HG02981 (cell line): ENCODE data around the gene CNDP1.

ENCODE experiments used
- ATAC-seq: cut with Tn5 transposase; IDR thresholded peaks from one replicate; pipeline ENCODE4 v1.9.1; 2021; ENCODE audit warnings: mild to moderate bottlenecking, moderate library complexity; ENCODE audit not compliant: unreplicated experiment

The CNDP1 gene

DNA sequence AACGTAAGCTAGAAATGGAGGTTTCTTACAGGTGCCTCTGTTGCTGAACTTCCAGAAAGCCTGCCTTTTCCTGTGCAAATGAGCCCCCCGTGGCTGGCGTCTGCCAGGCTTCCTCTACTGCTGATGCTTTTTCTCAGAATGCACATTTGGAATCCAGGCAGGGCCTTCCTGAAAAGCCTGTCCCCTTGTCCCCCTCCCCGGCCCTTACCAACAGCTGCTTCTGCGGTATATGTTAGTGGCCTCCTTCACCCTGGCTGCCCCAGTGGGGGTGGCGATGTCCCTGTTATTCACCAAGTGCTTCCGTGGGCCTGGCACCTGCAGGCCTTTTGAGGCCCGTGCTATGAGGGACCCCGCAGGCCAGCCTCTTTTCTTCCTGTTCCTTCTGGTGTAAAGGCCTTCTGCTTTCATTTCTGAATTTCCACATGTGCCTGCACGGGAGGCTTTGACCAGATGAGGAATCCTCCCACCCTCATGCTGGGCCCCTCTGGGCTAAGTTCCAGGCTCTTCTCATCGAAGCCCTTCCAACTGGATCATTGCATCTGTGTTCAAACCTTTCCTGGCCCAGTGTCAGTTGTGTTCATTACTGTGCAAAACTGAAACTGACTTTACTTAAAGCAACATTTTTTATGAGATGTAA is 27.7 kb upstream of the CNDP1 start:
- no peak for ATAC-seq

GRCh38 chr18:74507097-74507881 is 27.0 kb upstream of the CNDP1 start:
- no peak for ATAC-seq

- ATAC-seq, result no peak
These were observed 26.4 kb upstream of the CNDP1 start for GRCh38 chr18:74507927-74508326.

DNA sequence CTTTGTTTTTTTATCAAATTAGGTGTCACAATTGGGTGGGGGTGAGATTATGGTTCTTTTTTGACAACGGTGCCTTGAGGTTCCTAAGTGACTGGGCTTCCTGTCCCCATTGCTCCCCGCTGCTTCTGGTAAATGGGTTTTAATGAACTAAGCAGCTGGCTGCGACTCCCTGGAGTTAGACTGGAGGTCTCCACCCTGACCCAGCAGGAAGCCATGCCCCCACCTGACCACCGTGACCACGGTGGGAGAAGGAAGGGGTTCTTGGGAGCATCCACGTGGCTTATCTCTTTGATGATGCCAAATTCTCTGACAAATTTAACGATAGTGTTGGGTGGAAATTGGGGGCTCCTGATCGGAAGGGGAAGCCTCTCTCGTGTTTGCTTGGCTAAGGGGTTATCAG is 25.9 kb upstream of the CNDP1 start:
- no peak for ATAC-seq

- ATAC-seq, result no peak
These were observed 25.5 kb upstream of the CNDP1 start for GRCh38 chr18:74508821-74509225.

- ATAC-seq, result no peak
These were observed 24.2 kb upstream of the CNDP1 start for GRCh38 chr18:74509856-74510769.

DNA sequence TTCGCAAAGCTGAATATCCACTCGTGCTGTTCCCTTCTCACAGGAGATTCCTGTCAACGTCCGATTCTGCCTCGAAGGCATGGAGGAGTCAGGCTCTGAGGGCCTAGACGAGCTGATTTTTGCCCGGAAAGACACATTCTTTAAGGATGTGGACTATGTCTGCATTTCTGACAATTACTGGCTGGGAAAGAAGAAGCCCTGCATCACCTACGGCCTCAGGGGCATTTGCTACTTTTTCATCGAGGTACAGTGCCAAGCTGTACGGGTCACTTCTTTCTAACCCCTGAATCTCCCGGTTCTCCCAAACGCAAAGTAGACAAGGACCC is 23.6 kb upstream of the CNDP1 start:
- no peak for ATAC-seq

- ATAC-seq, result no peak
These were observed 22.5 kb upstream of the CNDP1 start for GRCh38 chr18:74511823-74512222.

- no peak for ATAC-seq
These were observed 21.8 kb upstream of the CNDP1 start for GRCh38 chr18:74512321-74513053.

DNA sequence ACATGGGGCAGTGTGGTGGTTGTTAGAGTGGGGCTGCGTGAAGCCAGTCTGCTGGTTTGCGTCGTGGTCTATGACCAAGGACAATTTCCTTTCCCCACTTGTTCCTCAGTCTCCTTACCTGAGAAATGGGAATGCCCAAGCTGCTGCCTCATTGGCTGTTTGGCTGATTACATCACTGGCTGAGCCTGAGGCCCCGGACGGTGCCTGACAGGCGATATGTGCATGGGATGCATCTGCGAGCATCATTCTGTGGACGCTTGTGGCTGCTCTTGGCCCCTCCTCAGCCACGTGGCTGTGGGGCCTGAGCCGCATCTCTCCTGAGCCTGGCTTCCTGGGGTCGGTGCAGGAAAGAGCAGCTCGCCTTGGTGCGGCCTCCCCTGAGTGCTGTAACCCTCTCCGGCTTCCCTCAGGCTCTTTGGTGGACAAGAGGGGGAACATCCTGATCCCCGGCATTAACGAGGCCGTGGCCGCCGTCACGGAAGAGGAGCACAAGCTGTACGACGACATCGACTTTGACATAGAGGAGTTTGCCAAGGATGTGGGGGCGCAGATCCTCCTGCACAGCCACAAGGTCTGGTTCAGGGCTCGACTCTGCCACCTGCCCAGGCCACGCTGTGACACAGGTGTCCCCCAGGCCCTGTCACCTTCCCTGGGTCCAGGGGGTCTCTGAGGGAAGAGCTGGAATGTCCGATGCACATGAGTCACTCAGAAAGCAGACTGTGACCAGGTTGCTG is 21.0 kb upstream of the CNDP1 start:
- no peak for ATAC-seq

GRCh38 chr18:74513883-74514205 is 20.5 kb upstream of the CNDP1 start:
- no peak for ATAC-seq

GRCh38 chr18:74514860-74515495 is 19.3 kb upstream of the CNDP1 start:
- ATAC-seq, result no peak

GRCh38 chr18:74515620-74516231 is 18.6 kb upstream of the CNDP1 start:
- ATAC-seq, result no peak

DNA sequence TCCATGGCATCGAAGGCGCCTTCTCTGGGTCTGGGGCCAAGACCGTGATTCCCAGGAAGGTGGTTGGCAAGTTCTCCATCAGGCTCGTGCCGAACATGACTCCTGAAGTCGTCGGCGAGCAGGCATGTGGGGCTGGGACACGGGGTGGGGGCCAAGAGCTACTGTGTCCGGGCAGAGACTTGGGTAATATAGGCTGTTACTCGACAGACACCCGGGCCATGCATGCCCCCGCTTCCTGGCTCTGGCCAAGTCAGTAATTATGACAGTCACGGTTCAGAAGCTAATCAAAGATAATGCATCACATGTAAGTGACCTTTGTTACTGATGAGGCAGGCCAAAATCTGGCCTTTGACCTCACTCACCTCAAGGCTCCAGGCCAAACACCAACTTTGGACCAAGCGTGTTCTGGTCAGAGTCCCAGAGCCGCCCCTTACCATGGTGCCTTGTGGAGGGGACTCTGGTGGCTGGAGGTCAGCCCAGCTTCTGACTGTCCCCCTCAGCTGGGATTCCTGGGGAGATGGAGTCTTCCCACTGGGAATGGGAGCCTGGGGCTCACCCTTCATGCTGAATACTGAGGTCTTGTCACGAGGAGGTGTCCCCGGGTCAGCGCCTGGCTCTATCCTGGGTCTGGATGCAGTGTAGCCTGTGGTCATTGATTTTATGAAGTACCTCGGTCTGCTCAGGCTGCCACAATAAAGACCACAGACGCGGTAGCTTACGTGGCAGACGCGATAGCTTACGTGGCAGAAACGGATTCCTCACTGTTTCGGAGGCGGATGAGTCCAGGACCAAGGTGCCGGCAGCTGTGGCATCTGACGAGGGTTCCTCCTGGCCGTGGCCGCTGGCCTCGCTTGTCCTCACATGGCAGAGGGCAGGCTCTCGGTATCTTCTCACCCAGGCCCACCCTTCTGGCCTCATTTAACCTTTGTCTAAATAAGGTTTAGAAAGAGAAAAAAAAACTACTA is 17.7 kb upstream of the CNDP1 start:
- ATAC-seq, result no peak

DNA sequence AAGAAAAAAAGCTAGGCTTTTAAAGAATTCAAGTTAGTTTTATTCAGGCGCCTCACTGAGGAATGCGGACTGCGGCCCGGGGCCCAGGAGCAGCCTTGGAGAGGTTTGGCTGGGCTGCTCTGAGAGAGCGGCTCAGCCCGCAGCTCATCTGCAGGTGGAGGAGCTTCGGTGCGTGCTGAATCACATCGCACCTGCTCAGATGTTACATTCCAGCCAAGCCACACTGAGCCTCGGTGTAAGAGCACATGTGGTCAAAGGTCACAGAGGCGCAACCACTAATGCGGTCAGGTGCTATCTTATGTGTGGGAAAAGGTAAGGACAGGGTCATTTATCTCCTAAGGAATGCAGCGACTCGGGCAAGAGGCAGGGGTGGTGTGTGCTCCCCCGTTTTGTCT is 17.1 kb upstream of the CNDP1 start:
- ATAC-seq, result no peak

- no peak for ATAC-seq
These were observed 15.6 kb upstream of the CNDP1 start for GRCh38 chr18:74518456-74519295.

DNA sequence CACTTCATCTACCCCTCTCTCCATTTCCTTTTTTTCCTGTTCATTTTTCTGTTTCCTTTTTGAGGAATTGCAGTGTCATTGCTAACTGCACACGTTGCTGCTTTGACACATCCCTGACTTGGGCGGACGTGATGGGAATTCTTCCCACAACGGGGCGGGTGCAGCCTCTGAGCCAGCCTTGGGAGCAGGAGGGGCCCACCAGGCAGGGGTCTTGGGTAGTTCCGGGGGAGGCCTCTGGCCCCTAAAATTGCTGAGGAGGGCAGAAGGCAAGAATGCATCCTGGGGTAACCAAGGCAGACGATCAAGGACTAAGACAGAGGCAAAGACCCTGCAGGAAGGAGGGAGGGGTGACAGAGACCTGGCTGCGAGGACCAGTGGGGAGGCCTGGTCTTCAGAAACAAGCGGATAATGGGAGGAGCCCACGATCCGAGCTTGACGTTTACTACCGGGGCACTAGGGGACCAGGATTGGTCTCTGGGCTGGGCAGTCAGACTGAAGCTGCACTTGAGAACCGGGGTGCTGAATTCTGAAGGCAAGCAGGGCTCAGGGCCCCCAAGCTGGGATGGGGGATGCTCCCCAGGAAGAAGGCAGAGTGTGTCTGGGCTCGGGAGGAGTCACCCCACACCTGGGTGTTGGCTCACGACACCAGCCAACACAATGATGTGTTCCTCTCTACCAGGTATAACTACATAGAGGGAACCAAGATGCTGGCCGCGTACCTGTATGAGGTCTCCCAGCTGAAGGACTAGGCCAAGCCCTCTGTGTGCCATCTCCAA is 14.8 kb upstream of the CNDP1 start:
- no peak for ATAC-seq
